Heart left ventricle (tissue), 16 donors: ENCODE measurements around the gene GALNT10. TPM values are rescaled to one million over a fixed set of nuclear protein-coding genes. Genes with fewer than 3 reads are reported as not detected.

Source experiments
- ATAC-seq, 4 donors: fragments of 200-7000 bp; cut with Tn5 transposase; one replicate each; pipeline ENCODE4 v1.9.1; 2020 to 2022; ENCODE audit warnings: moderate library complexity in 4 of 4, mild to moderate bottlenecking in 3 of 4, moderate number of reproducible peaks in 1 of 4
- DNase-seq, 5 donors: peaks; one replicate each; pipeline ENCODE4 v3.0.0-alpha.2; 2020
- H3K27ac ChIP-seq, 12 donors: fragments of 200-600 bp; sonication (generic) in 4 of 12; one replicate each; pipeline versions ENCODE4 v1.5.0 to v1.8.0; 2016 to 2022; ENCODE audit warnings: mild to moderate bottlenecking in 2 of 12
- H3K27me3 ChIP-seq, 9 donors: fragments of 200-600 bp; sonication (generic) in 2 of 9; one replicate each; pipeline versions ENCODE4 v1.5.1 to v1.8.0; 2016 to 2022; ENCODE audit warnings: mild to moderate bottlenecking in 3 of 9
- H3K36me3 ChIP-seq, 9 donors: fragments of 200-600 bp; sonication (generic) in 2 of 9; one replicate each; pipeline versions ENCODE4 v1.5.0 to v1.8.0; 2018 to 2022; ENCODE audit warnings: mild to moderate bottlenecking in 2 of 9
- H3K4me1 ChIP-seq, 12 donors: fragments of 200-600 bp; sonication (generic) in 4 of 12; one replicate each; pipeline versions ENCODE4 v1.5.0 to v1.8.0; 2016 to 2022; ENCODE audit warnings: mild to moderate bottlenecking in 3 of 12
- H3K4me3 ChIP-seq, 12 donors: fragments of 200-600 bp; sonication (generic) in 4 of 12; one replicate each; pipeline versions ENCODE4 v1.5.0 to v1.8.0; 2017 to 2022; ENCODE audit warnings: mild to moderate bottlenecking in 9 of 12, moderate library complexity in 4 of 12
- H3K9me3 ChIP-seq, 12 donors: fragments of 200-600 bp; sonication (generic) in 4 of 12; one replicate each; pipeline versions ENCODE4 v1.5.0 to v1.8.0; 2016 to 2022; ENCODE audit warnings: mild to moderate bottlenecking in 1 of 12
- CTCF ChIP-seq, 12 donors: fragments of 200-600 bp; sonication (generic) in 4 of 12; IDR thresholded peaks; one replicate each; pipeline versions ENCODE4 v1.5.0 to v1.8.0; 2018 to 2022; ENCODE audit warnings: antibody characterized with exemption in 12 of 12, mild to moderate bottlenecking in 5 of 12
- POLR2A ChIP-seq, 2 donors: fragments of 450-650 bp; IDR thresholded peaks; one replicate each; pipeline ENCODE4 v1.6.1; 2017; ENCODE audit warnings: antibody characterized with exemption in 2 of 2, mild to moderate bottlenecking in 2 of 2, moderate library complexity in 2 of 2
- WGBS, 4 donors: extraction: QIAGEN DNeasy Blood & Tissue Kit in 2 of 4; methylation state at CpG; one replicate each; pipeline versions ENCODE4 v1.1.5 to v1.1.7; 2013 to 2018; 5-methylcytosine and 5-hydroxymethylcytosine counted together
- intact Hi-C, 10 donors: fragments of 100-400 bp; cut with DNase I; formaldehyde crosslinking; loops; one replicate each; pipeline versions ENCODE4 v1.11.1 to v1.14.2; 2022
- polyA plus RNA-seq, 2 donors: library from polyadenylated mRNA; stranded (reverse); fragments of 200-250 nt; gene quantifications; one replicate each; pipeline ENCODE4 v1.2.3, GENCODE V29; 2013
- total RNA-seq, 9 donors: library from RNA; depleted of rRNA in 2 of 9; stranded (reverse); fragments of >200 nt in 2 of 9; fragmentation: NEBNext Ultra II Directional in 3 of 9; extraction: Animal tissue kit (Norgen Biotek cat#: 25700) in 3 of 9; gene quantifications; one replicate each; pipeline versions ENCODE4 v1.1.0 to v1.2.4, GENCODE V29; 2016 to 2023
- donor health status: ischemic (EF 13 %, LVEDD 7.1; RV severe dilation, severe dysfunction).
- donor health status: healthy with polysubstance abuse.
- donor health status: DM: no; HTN: yes; CAD: no.
- donor health status: DM: no; HTN: no; CAD: no.
- donor health status: ischemic (EF 25% LVEDD 6.9; RV normal size, moderate dysfunction).
- donor health status: ischemic (EF 25% LVEDD 5.7; RV mildly dilated, moderate dysfunction).
- donor health status: healthy.
- donor health status: DM: yes; HTN: yes; CAD: no.
- donor health status: ischemic (EF 35%, LVEDD 5.7; RV mildly dilated, moderate dysfunction).
- donor health status: nonischemic (EF 11% LVEDD 7.7; RV severe dilation, severe dysfunction).
- donor health status: DM: yes; HTN: yes; CAD: no.
- donor health status: PGD.
- donor health status: ischemic (EF 29% LVEDD 5.4; RV normal size, mild dysfunction).
- donor health status: nonischemic (EF 23%, LVEDD 6.1; RV moderate dilation, normal function).

GALNT10 gene
- total and polyA plus RNA-seq, 11 donors = 2.7 to 20.7 (median 14.4) TPM

GRCh38 chr5:154370813-154371212 is 180.3 kb downstream of the GALNT10 start:
- H3K4me1 ChIP-seq = peaks cover 0 to 69% (median 42%) of the 10 kb centered on the region in 12 donors
- no peak for TF ChIP-seq CTCF (IDR thresholded peaks at IDR 0.05)
- no peak for TF ChIP-seq POLR2A (IDR thresholded peaks at IDR 0.05)

GRCh38 chr5:154371687-154372086 is 181.2 kb downstream of the GALNT10 start:
- Histone ChIP-seq H3K36me3 (peaks cover 0 to 16% (median 5%) of the 10 kb centered on the region in 9 donors), H3K4me1 (peaks cover 0 to 61% (median 38%) of the 10 kb centered on the region in 12 donors), H3K9me3 (no peaks in the 10 kb centered on the region), H3K27ac (peak overlapping the region in 5 of 12 donors; percentile 49 to 68 (median 61)), H3K4me3 (no peak overlapping the region), H3K27me3 (no peaks in the 10 kb centered on the region)
- 27 to 47% (median 37%) methylated on average over 3 of the region's 3 CpGs for WGBS, 4 donors
- intact Hi-C loops = loop anchor here in 1 of 10 donors (10.0 kb wide), 1 partner anchor 97 kb away; no protein-coding TSS in a partner anchor
- TF ChIP-seq CTCF (IDR thresholded peaks at IDR 0.05) = no peak
- TF ChIP-seq POLR2A (IDR thresholded peaks at IDR 0.05) = no peak
- DNase-seq = peak in 1 of 5 donors; percentile 25
- peak; percentile 10 to 77 (median 72) for ATAC-seq

More at GRCh38 chr5:154370813-154371212, 180.3 kb downstream of the GALNT10 start:
- H3K36me3 ChIP-seq = peaks cover 0 to 7% (median 0%) of the 10 kb centered on the region in 9 donors
- H3K4me3 ChIP-seq = no peak overlapping the region
- DNase-seq (peak; percentile 31 to 69 (median 65)), ATAC-seq (peak; percentile 56 to 83 (median 74))
- no peaks in the 10 kb centered on the region for H3K9me3 ChIP-seq
- H3K27ac ChIP-seq = peak overlapping the region in 8 of 12 donors; percentile 5 to 68 (median 52)
- intact Hi-C loops = loop anchor here in 1 of 10 donors (10.0 kb wide), 1 partner anchor 96 kb away; no protein-coding TSS in a partner anchor
- 45 to 60% (median 57%) methylated on average over 3 of the region's 3 CpGs for WGBS, 4 donors
- H3K27me3 ChIP-seq = no peaks in the 10 kb centered on the region

- intact Hi-C loops = loop anchor here in 1 of 10 donors (10.0 kb wide), 1 partner anchor 98 kb away; no protein-coding TSS in a partner anchor
These were observed 182.1 kb downstream of the GALNT10 start for GRCh38 chr5:154372661-154373060.

More at GRCh38 chr5:154372661-154373060, 182.1 kb downstream of the GALNT10 start:
- Histone ChIP-seq H3K9me3 (no peaks in the 10 kb centered on the region), H3K4me3 (no peak overlapping the region), H3K27ac (no peak overlapping the region), H3K4me1 (peaks cover 0 to 51% (median 33%) of the 10 kb centered on the region in 12 donors), H3K36me3 (peaks cover 0 to 26% (median 14%) of the 10 kb centered on the region in 9 donors), H3K27me3 (no peaks in the 10 kb centered on the region)
- WGBS, 4 donors = 86 to 99% (median 95%) methylated on average over 5 of the region's 5 CpGs
- DNase-seq (no peak), ATAC-seq (no peak)
- TF ChIP-seq CTCF (IDR thresholded peaks at IDR 0.05) = no peak
- no peak for TF ChIP-seq POLR2A (IDR thresholded peaks at IDR 0.05)
